ENCODE results near the gene TNFAIP3.

DNA sequence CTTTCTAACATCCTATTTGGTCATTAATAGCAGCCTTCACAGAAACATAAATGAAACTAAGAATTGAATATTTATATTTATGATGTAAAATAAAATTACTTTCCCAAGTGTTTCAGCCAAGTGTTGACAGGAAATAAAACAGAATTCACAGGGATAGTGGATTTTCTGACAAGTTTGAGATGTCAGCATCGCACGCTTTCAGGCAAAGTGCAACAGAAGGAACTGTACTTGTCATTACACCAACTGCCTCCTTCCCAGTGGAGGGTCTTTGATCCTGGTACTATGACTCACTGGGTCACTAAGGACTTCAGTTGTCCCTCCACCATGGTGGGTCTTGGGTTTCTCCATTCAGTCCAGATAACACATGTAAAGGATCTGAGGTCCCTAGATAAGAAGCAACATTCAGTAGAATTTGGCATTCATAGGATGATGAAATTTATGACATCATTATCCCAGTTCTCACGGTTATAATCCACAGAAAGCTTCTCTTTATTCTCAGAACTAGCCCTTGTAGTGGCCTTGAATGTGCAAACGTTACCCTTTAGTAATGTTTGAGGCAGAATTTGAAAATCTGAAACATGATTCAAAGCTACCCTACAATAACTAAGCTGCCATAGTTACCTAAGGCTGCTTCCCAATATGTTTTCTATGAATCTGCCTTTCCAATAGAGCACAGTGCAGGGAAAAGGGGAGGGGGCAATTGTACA is 3.8 kb upstream of the TNFAIP3 start:
- no peak for TF ChIP-seq POLR2A (IDR thresholded peaks at IDR 0.05; ENCODE audit: low read length)
- TF ChIP-seq GATA1 (IDR thresholded peaks at IDR 0.05; ENCODE audit: low read depth, low read length) = no peak

Measured in erythroblast (primary cell).